ENCODE data around the gene VSIG4. TPM values are rescaled to one million over a fixed set of nuclear protein-coding genes. Genes with fewer than 3 reads are reported as not detected.
"Not testable (repeated sequence)": the region's sequence is repeated elsewhere in the genome, so short reads cannot be mapped to it uniquely, and the experiment has no call there.

Gene VSIG4
- total RNA-seq, 4 donors from 2014 or later: 29.4 to 84.3 (median 34.0) TPM

DNA sequence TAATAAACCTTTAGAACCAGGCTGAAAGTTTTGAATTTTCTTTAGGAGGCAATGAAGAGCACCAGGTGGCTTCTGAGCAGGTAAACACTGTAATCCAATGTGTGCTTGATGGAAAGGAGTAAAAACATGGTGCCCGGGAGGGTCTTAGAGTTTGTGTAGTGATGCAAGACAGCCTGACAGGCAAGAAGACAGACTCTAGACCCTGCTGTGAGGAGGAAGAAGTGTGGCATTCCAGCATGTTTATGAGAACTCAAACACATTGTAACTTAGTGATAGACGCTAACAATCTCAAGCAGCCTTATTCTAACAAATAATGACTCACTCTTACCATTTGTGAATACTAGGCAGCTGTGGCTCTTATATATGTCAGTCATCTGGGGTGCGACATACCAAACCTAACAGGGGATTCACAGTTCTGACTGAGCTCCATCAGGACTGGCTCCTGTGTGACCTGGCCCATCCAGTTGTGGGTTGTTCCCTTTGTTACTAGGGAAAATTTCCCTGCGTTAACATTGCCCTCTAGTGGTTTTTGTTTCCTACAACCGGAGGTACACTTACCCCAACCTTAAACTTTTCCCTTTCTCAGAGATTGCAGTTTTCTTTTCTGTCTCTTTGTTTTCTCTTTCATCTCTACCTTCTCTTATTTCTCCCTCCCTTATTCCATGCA is 53.8 kb downstream of the VSIG4 start:
- no peaks in the 10 kb centered on the region for H3K36me3 ChIP-seq
- H3K4me3 ChIP-seq (replicated peaks in 1 of 3): no peak overlapping the region
- DNase-seq: peak; percentile 3 to 9
- intact Hi-C loops (cut with DNase I): loop anchor here (2.0 kb wide), 1 partner anchor 403 kb away; no protein-coding TSS in a partner anchor
- no peaks in the 10 kb centered on the region for H3K27me3 ChIP-seq
- no peaks in the 10 kb centered on the region for H3K4me1 ChIP-seq
- H3K9me3 ChIP-seq: no peaks in the 10 kb centered on the region
- no peak for TF ChIP-seq POLR2A (IDR thresholded peaks at IDR 0.05)
- TF ChIP-seq, protein P1, sequence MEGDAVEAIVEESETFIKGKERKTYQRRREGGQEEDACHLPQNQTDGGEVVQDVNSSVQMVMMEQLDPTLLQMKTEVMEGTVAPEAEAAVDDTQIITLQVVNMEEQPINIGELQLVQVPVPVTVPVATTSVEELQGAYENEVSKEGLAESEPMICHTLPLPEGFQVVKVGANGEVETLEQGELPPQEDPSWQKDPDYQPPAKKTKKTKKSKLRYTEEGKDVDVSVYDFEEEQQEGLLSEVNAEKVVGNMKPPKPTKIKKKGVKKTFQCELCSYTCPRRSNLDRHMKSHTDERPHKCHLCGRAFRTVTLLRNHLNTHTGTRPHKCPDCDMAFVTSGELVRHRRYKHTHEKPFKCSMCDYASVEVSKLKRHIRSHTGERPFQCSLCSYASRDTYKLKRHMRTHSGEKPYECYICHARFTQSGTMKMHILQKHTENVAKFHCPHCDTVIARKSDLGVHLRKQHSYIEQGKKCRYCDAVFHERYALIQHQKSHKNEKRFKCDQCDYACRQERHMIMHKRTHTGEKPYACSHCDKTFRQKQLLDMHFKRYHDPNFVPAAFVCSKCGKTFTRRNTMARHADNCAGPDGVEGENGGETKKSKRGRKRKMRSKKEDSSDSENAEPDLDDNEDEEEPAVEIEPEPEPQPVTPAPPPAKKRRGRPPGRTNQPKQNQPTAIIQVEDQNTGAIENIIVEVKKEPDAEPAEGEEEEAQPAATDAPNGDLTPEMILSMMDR (IDR thresholded peaks at IDR 0.05): peak in 4 of 6 experiments; percentile 35 to 54 (median 46)
- 24 to 26% methylated on average over 5 of the region's 5 CpGs for WGBS, 2 donors
- H3K27ac ChIP-seq: no peak overlapping the region

DNA sequence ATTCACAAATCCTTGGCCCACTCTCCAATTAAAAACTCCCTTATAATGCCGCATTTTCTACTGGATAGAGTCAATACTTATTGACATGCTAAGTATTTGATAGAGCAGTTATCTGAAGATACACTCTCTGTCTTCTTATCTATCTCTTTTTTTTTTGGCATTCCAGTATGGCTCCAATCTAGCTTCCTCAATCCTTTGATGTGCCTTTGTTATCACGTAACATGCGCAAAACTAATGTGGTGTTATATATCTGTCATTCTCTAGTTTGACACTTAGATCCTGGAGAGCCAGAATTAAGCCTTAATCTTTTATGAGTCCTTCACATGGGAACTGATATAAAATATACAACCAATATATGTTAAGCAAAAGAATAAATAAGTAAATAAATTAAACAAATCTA is 54.7 kb downstream of the VSIG4 start:
- TF ChIP-seq, protein P1 (IDR thresholded peaks at IDR 0.05): no peak
- no peak for TF ChIP-seq POLR2A (IDR thresholded peaks at IDR 0.05)
- H3K36me3 ChIP-seq: no peaks in the 10 kb centered on the region
- no peaks in the 10 kb centered on the region for H3K27me3 ChIP-seq
- H3K4me3 ChIP-seq (replicated peaks in 1 of 3): no peak overlapping the region
- H3K9me3 ChIP-seq: no peaks in the 10 kb centered on the region
- H3K27ac ChIP-seq: no peak overlapping the region
- WGBS, 2 donors: 94 to 95% methylated on average over 3 of the region's 3 CpGs
- DNase-seq: no peak
- H3K4me1 ChIP-seq: no peaks in the 10 kb centered on the region
- intact Hi-C loops (cut with DNase I): no loop called here

GRCh38 chrX:65977161-65977560 is 62.7 kb downstream of the VSIG4 start:
- H3K4me3 ChIP-seq (replicated peaks in 1 of 3); H3K4me1 ChIP-seq; intact Hi-C loops (cut with DNase I); DNase-seq; H3K27me3 ChIP-seq; H3K9me3 ChIP-seq; H3K36me3 ChIP-seq; H3K27ac ChIP-seq: not testable (repeated sequence)
- WGBS, 2 donors: 92 to 95% methylated on average over 1 of the region's 1 CpG

GRCh38 chrX:65976161-65976560 is 63.7 kb downstream of the VSIG4 start:
- Histone ChIP-seq H3K27ac (no peak overlapping the region), H3K36me3 (no peaks in the 10 kb centered on the region), H3K4me1 (no peaks in the 10 kb centered on the region), H3K27me3 (no peaks in the 10 kb centered on the region), H3K4me3 (replicated peaks in 1 of 3) (no peak overlapping the region), H3K9me3 (no peaks in the 10 kb centered on the region)
- no peak for DNase-seq
- TF ChIP-seq, protein P1 (IDR thresholded peaks at IDR 0.05): no peak
- no peak for TF ChIP-seq POLR2A (IDR thresholded peaks at IDR 0.05)
- intact Hi-C loops (cut with DNase I): no loop called here

DNA sequence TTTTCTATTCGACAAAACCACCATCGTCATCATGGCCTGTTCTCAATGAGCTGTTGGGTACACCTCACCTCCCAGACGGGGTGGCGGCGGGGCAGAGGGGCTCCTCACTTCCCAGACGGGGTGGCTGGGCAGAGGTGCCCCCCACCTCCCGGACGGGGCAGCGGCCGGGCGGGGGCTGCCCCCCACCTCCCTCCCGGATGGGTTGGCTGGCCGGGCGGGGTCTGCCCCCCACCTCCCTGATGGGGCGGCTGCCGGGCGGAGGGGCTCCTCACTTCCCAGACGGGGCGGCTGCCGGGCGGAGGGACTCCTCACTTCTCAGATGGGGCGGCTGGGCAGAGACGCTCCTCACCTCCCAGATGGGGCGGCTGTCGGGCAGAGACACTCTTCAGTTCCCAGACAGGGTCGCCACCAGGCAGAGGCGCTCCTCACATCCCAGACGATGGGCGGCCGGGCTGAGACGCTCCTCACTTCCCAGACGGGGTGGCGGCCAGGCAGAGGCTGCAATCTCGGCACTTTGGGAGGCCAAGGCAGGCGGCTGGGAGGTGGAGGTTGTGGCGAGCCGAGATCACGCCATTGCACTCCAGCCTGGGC is 64.6 kb downstream of the VSIG4 start:
- H3K4me3 ChIP-seq (replicated peaks in 1 of 3); H3K27me3 ChIP-seq; H3K4me1 ChIP-seq; H3K9me3 ChIP-seq; intact Hi-C loops (cut with DNase I); H3K36me3 ChIP-seq; DNase-seq; H3K27ac ChIP-seq: not testable (repeated sequence)
- WGBS, 2 donors: 84 to 97% methylated on average over 3 to 6 of the region's 38 CpGs

MicroRNAs encoded within 50 kb of the gene (microRNA counts, 767-probe panel; counts per million panel counts)
- microRNA hsa-miR-223-3p: 3,064 to 6,328 counts per million in 2 donors

Other genes starting within 250 kb of the VSIG4 start
- gene HEPH, start 124.2 kb upstream of the VSIG4 start, total RNA-seq: 10 to 100 TPM in 2 of 4 donors, 1 to 10 TPM in 2; 6.7 to 11.9 (median 9.6) TPM

All from thyroid gland (tissue), 4 donors.